Stomach (tissue), 9 donors: ENCODE data around the gene AIFM2. TPM values are rescaled to one million over a fixed set of nuclear protein-coding genes. Genes with fewer than 3 reads are reported as not detected.
"Not testable (repeated sequence)": the region's sequence is repeated elsewhere in the genome, so short reads cannot be mapped to it uniquely, and the experiment has no call there.

Experiments used
- DNase-seq, 2 donors: peaks; one replicate each; pipeline versions ENCODE4 v3.0.0 to v3.0.0-alpha.2; 2013 to 2019
- H3K27ac ChIP-seq, 5 donors: fragments of 200-600 bp in 4 of 5; sonication (generic) in 4 of 5; one replicate each; pipeline ENCODE4 v1.5.1; 2013 to 2019; ENCODE audit warnings: mild to moderate bottlenecking in 1 of 5, moderate library complexity in 1 of 5
- H3K27me3 ChIP-seq, 3 donors: fragments of 200-600 bp; sonication (generic); one replicate each; pipeline ENCODE4 v1.5.1; 2017 to 2019; ENCODE audit warnings: mixed run types in 1 of 3
- H3K36me3 ChIP-seq, 4 donors: fragments of 200-600 bp; sonication (generic); 1 replicate in 3 of 4; 2 replicates in 1 of 4; pipeline ENCODE4 v1.5.1; 2016 to 2019
- H3K4me1 ChIP-seq, 4 donors: fragments of 200-600 bp; sonication (generic); one replicate each; pipeline ENCODE4 v1.5.1; 2016 to 2019
- H3K4me3 ChIP-seq, 4 donors: fragments of 200-600 bp; sonication (generic) in 3 of 4; one replicate each; pipeline ENCODE4 v1.5.1; 2016 to 2019; ENCODE audit warnings: mild to moderate bottlenecking in 1 of 4
- H3K9me3 ChIP-seq, 4 donors: fragments of 200-600 bp; sonication (generic); one replicate each; pipeline ENCODE4 v1.5.1; 2016 to 2019
- CTCF ChIP-seq, 7 experiments: fragments of 450-650 bp in 4 of 7; fragments of 200-600 bp in 3 of 7; sonication (generic) in 3 of 7; IDR thresholded peaks; one replicate each; pipeline ENCODE4 v1.5.1; 2016 to 2019; ENCODE audit warnings: antibody characterized with exemption in 7 of 7, control low read depth in 2 of 7, mild to moderate bottlenecking in 1 of 7
- EP300 ChIP-seq: sonication (generic); formaldehyde crosslinking; IDR thresholded peaks from one replicate; pipeline ENCODE4 v1.6.1; 2017; ENCODE audit warnings: antibody characterized with exemption
- POLR2A ChIP-seq, 4 donors: fragments of 450-650 bp; IDR thresholded peaks; one replicate each; pipeline ENCODE4 v1.6.1; 2016; ENCODE audit warnings: antibody characterized with exemption in 4 of 4, control low read depth in 2 of 4, mild to moderate bottlenecking in 1 of 4, moderate library complexity in 1 of 4
- POLR2AphosphoS5 ChIP-seq, 3 donors: sonication (generic); formaldehyde crosslinking; IDR thresholded peaks; one replicate each; pipeline ENCODE4 v1.6.1; 2016; ENCODE audit warnings: antibody characterized with exemption in 3 of 3
- WGBS, 5 donors: extraction: QIAGEN DNeasy Blood & Tissue Kit in 3 of 5; methylation state at CpG; one replicate each; pipeline versions ENCODE4 v1.1.5 to v1.1.7; 2013 to 2018; 5-methylcytosine and 5-hydroxymethylcytosine counted together
- intact Hi-C: fragments of 100-400 bp; cut with DNase I; formaldehyde crosslinking; loops from one replicate; pipeline ENCODE4 v1.15.1; 2023; ENCODE audit warnings: low total_unique reads
- polyA plus RNA-seq, 3 donors: library from polyadenylated mRNA; stranded (reverse); fragments of 200-250 nt; gene quantifications; one replicate each; pipeline ENCODE4 v1.2.3, GENCODE V29; 2013
- total RNA-seq, 5 donors: library from RNA; depleted of rRNA; stranded (reverse); fragments of >200 nt; gene quantifications; one replicate each; pipeline versions ENCODE4 v1.1.0 to v1.2.3, GENCODE V29; 2014 to 2016
- donor health status: healthy with polysubstance abuse.
- donor health status: Bipolar disorder and iron deficiency.
- donor health status: healthy.

The AIFM2 gene
- total and polyA plus RNA-seq, 8 donors, result 4.5 to 14.5 (median 6.1) TPM

DNA sequence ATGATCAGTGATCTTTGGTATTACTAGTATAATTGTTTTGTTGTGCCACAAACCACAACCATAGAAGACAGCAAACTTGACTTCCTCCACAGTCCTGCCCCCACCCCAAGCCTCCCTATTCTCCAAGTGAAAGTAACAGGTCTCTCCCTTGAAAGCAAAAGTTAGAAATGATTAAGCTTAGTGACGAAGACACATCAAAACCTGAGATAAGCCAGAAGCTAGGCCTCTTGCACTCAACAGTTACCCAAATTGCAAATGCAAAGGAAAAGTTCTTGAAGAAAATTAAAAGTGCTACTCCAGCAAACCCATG, 30.2 kb upstream of the AIFM2 start:
- Histone ChIP-seq H3K27ac (peak overlapping the region in 1 of 5 donors; percentile 28), H3K27me3 (no peaks in the 10 kb centered on the region), H3K4me3 (no peak overlapping the region), H3K36me3 (peaks cover 6 to 47% (median 43%) of the 10 kb centered on the region in 4 donors), H3K4me1 (peaks cover 35 to 81% (median 52%) of the 10 kb centered on the region in 4 donors), H3K9me3 (no peaks in the 10 kb centered on the region)
- DNase-seq, result peak in 1 of 2 donors; percentile 40
- 18 to 39% (median 26%) methylated on average over 1 of the region's 1 CpG for WGBS, 5 donors
- TF ChIP-seq CTCF (IDR thresholded peaks at IDR 0.05) (no peak), EP300 (no peak), POLR2A (IDR thresholded peaks at IDR 0.05) (no peak), POLR2AphosphoS5 (IDR thresholded peaks at IDR 0.05) (no peak)
- intact Hi-C loops, result no loop called here

DNA sequence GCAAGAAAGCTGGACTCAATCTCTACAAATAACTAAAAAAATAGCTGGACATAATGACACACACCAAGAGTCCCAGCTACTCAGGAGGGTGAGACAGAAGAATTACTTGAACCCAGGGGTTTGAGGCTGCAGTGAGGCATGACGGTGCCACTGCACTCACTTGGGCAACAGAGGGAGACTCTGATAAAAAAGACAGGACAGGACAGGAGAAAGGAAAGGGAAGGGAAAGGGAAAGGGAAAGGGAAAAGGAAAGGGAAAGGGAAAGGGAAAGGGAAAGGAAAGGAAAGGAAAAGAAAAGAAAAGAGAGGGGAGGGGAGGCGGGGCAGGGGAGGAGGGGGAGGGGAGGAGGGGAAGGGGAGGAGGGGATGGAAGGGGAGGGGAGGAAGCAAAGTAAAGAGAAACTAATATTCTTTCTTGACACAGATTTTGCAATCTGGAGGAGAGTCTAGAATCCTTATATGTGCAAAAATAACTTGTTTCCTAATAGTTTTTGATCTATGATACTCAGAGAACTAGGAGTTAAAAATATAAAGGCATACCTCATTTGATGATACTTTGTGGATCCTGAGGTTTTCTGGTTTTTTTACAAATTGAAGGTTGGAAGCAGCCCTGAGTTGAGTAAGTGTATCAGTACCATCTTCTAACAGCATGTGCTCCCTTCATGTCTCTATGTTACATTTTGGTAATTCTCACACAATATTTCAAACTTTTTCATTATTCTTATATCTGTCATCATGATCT, 29.7 kb upstream of the AIFM2 start:
- no peak for TF ChIP-seq CTCF (IDR thresholded peaks at IDR 0.05)
- no peak for TF ChIP-seq EP300
- no peak for TF ChIP-seq POLR2AphosphoS5 (IDR thresholded peaks at IDR 0.05)
- TF ChIP-seq POLR2A (IDR thresholded peaks at IDR 0.05), result no peak
- Histone ChIP-seq H3K9me3 (no peaks in the 10 kb centered on the region), H3K4me1 (peaks cover 32 to 77% (median 48%) of the 10 kb centered on the region in 4 donors), H3K27ac (peak overlapping the region in 2 of 5 donors; percentile 25 to 28), H3K27me3 (no peaks in the 10 kb centered on the region), H3K36me3 (peaks cover 6 to 53% (median 49%) of the 10 kb centered on the region in 4 donors), H3K4me3 (no peak overlapping the region)
- 73 to 94% (median 92%) methylated on average over 1 to 2 of the region's 2 CpGs for WGBS, 5 donors
- intact Hi-C loops, result no loop called here
- DNase-seq, result no peak

DNA sequence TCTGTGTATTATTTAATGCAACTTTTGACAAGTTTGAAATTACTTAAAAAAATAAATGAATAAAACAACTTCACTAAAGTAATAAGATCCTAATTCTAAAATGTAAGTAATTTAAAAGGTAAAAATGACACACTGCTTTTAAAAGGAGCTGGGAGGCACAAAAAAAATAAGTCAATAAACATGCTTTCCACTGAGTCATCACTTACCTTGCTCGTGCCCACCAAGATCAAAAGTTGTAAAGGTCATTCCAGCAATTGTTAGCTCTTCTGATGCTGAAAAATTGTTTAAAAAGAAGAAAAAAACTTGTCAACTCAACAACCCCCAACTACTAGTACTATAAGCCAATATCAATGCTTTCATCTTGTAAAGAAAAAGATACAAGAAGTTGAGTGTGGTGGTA, 28.2 kb upstream of the AIFM2 start:
- TF ChIP-seq POLR2AphosphoS5 (IDR thresholded peaks at IDR 0.05), result no peak
- no peak for TF ChIP-seq POLR2A (IDR thresholded peaks at IDR 0.05)
- DNase-seq, result no peak
- Histone ChIP-seq H3K27me3 (no peaks in the 10 kb centered on the region), H3K9me3 (no peaks in the 10 kb centered on the region), H3K27ac (no peak overlapping the region), H3K36me3 (peaks cover 17 to 62% (median 58%) of the 10 kb centered on the region in 4 donors), H3K4me1 (peaks cover 21 to 68% (median 36%) of the 10 kb centered on the region in 4 donors), H3K4me3 (no peak overlapping the region)
- intact Hi-C loops, result no loop called here
- 21 to 48% (median 35%) methylated on average over 1 of the region's 1 CpG for WGBS, 5 donors

GRCh38 chr10:70159366-70159765, 26.7 kb upstream of the AIFM2 start:
- WGBS, 5 donors, result 31 to 93% (median 91%) methylated on average over 3 of the region's 3 CpGs
- Histone ChIP-seq H3K4me1 (peaks cover 19 to 61% (median 32%) of the 10 kb centered on the region in 4 donors), H3K36me3 (peaks cover 26 to 74% (median 68%) of the 10 kb centered on the region in 4 donors)
- H3K27ac ChIP-seq, H3K4me3 ChIP-seq, H3K27me3 ChIP-seq, DNase-seq, intact Hi-C loops, H3K9me3 ChIP-seq: not testable (repeated sequence)

GRCh38 chr10:70158113-70158512, 25.5 kb upstream of the AIFM2 start:
- H3K4me1 ChIP-seq, result peaks cover 8 to 48% (median 23%) of the 10 kb centered on the region in 4 donors
- no peaks in the 10 kb centered on the region for H3K27me3 ChIP-seq
- TF ChIP-seq POLR2AphosphoS5 (IDR thresholded peaks at IDR 0.05) (no peak), EP300 (no peak), POLR2A (IDR thresholded peaks at IDR 0.05) (no peak), CTCF (IDR thresholded peaks at IDR 0.05) (no peak)
- 63 to 82% (median 73%) methylated on average over 2 of the region's 2 CpGs for WGBS, 5 donors
- DNase-seq, result no peak
- intact Hi-C loops, result no loop called here
- H3K27ac ChIP-seq, result no peak overlapping the region
- no peaks in the 10 kb centered on the region for H3K9me3 ChIP-seq
- peaks cover 36 to 84% (median 80%) of the 10 kb centered on the region in 4 donors for H3K36me3 ChIP-seq
- no peak overlapping the region for H3K4me3 ChIP-seq
